ENCODE measurements around the gene FBXO22.

Gene FBXO22

GRCh38 chr15:75985971-75986370 lies 82.3 kb downstream of the FBXO22 start:
- Mint-ChIP-seq H3K36me3 (no peaks in the 10 kb centered on the region), H3K4me1 (no peaks in the 10 kb centered on the region), H3K27ac (no peak overlapping the region), H3K9me3 (no peaks in the 10 kb centered on the region), H3K4me3 (no peak overlapping the region)
- ATAC-seq (no peak), DNase-seq (ENCODE audit: low spot score in 2 of 2) (no peak)

DNA sequence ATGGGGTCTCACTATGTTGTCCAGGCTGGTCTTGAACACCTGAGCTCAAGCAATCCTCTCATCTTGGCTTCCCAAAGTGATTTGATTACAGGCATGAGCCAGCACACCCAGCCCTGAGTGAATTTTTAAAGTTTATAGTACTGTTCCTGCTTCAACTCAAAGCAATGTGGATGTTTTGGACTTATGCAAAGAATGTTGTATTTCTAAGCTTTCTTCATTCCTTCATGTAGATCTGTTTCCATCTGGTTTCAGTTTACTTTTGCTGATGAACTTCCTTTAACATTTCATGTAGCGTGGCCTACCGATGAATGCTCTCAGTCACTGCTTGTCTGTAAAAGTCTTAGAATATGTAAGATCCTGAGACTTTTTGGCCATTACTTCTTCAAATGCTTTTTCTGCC lies 85.4 kb downstream of the FBXO22 start:
- no peaks in the 10 kb centered on the region for H3K36me3 Mint-ChIP-seq
- H3K27ac Mint-ChIP-seq: no peak overlapping the region
- H3K4me3 Mint-ChIP-seq: no peak overlapping the region
- ATAC-seq: no peak
- no peaks in the 10 kb centered on the region for H3K4me1 Mint-ChIP-seq
- no peak for DNase-seq (ENCODE audit: low spot score in 2 of 2)
- no peaks in the 10 kb centered on the region for H3K9me3 Mint-ChIP-seq

- Mint-ChIP-seq H3K4me1 (no peaks in the 10 kb centered on the region), H3K9me3 (no peaks in the 10 kb centered on the region), H3K27ac (no peak overlapping the region), H3K36me3 (no peaks in the 10 kb centered on the region), H3K4me3 (no peak overlapping the region)
- ATAC-seq (no peak), DNase-seq (ENCODE audit: low spot score in 2 of 2) (no peak)
Observed at GRCh38 chr15:75989875-75990274, 86.2 kb downstream of the FBXO22 start.
